ENCODE data around the gene TIAL1. TPM values are rescaled to one million over a fixed set of nuclear protein-coding genes. Genes with fewer than 3 reads are reported as not detected.

The TIAL1 gene
- total RNA-seq, 1 donor from 2014 or later: 43.0 TPM

GRCh38 chr10:119595676-119596515 is 868 bp downstream of the TIAL1 start:
- Histone ChIP-seq H3K4me3 (ENCODE audit: low read depth, low read length) (peak overlapping the region; percentile 58), H3K36me3 (ENCODE audit: control insufficient read depth, insufficient read depth, low read length) (no peaks in the 10 kb centered on the region), H3K27me3 (ENCODE audit: control insufficient read depth, insufficient read depth, low read length) (no peaks in the 10 kb centered on the region)
- DNase-seq (ENCODE audit: low read depth): no peak
- TF ChIP-seq CTCF (IDR thresholded peaks at IDR 0.05; ENCODE audit: insufficient read depth, low read length, poor library complexity, severe bottlenecking): no peak

- TF ChIP-seq CTCF (IDR thresholded peaks at IDR 0.05; ENCODE audit: insufficient read depth, low read length, poor library complexity, severe bottlenecking): no peak
- no peaks in the 10 kb centered on the region for H3K36me3 ChIP-seq (ENCODE audit: control insufficient read depth, insufficient read depth, low read length)
- peak overlapping the region; percentile 58 for H3K4me3 ChIP-seq (ENCODE audit: low read depth, low read length)
- no peaks in the 10 kb centered on the region for H3K27me3 ChIP-seq (ENCODE audit: control insufficient read depth, insufficient read depth, low read length)
- DNase-seq (ENCODE audit: low read depth): peak; percentile 25
Measured at GRCh38 chr10:119595134-119595675, 1.6 kb downstream of the TIAL1 start.

- no peak overlapping the region for H3K4me3 ChIP-seq (ENCODE audit: low read depth, low read length)
- no peak for DNase-seq (ENCODE audit: low read depth)
- TF ChIP-seq CTCF (IDR thresholded peaks at IDR 0.05; ENCODE audit: insufficient read depth, low read length, poor library complexity, severe bottlenecking): no peak
- H3K36me3 ChIP-seq (ENCODE audit: control insufficient read depth, insufficient read depth, low read length): no peaks in the 10 kb centered on the region
- H3K27me3 ChIP-seq (ENCODE audit: control insufficient read depth, insufficient read depth, low read length): no peaks in the 10 kb centered on the region
Measured at GRCh38 chr10:119588071-119588470, 8.7 kb downstream of the TIAL1 start.

GRCh38 chr10:119578355-119578754 is 18.4 kb downstream of the TIAL1 start:
- DNase-seq (ENCODE audit: low read depth): no peak
- no peaks in the 10 kb centered on the region for H3K27me3 ChIP-seq (ENCODE audit: control insufficient read depth, insufficient read depth, low read length)
- no peak for TF ChIP-seq CTCF (IDR thresholded peaks at IDR 0.05; ENCODE audit: insufficient read depth, low read length, poor library complexity, severe bottlenecking)
- no peak overlapping the region for H3K4me3 ChIP-seq (ENCODE audit: low read depth, low read length)
- no peaks in the 10 kb centered on the region for H3K36me3 ChIP-seq (ENCODE audit: control insufficient read depth, insufficient read depth, low read length)

- no peak for DNase-seq (ENCODE audit: low read depth)
- Histone ChIP-seq H3K36me3 (ENCODE audit: control insufficient read depth, insufficient read depth, low read length) (no peaks in the 10 kb centered on the region), H3K4me3 (ENCODE audit: low read depth, low read length) (no peak overlapping the region), H3K27me3 (ENCODE audit: control insufficient read depth, insufficient read depth, low read length) (no peaks in the 10 kb centered on the region)
- no peak for TF ChIP-seq CTCF (IDR thresholded peaks at IDR 0.05; ENCODE audit: insufficient read depth, low read length, poor library complexity, severe bottlenecking)
Measured at GRCh38 chr10:119575991-119576390, 20.8 kb downstream of the TIAL1 start.
